GM18868 (cell line): ENCODE data around the gene COL23A1.

Source experiments
- ATAC-seq: cut with Tn5 transposase; IDR thresholded peaks from one replicate; pipeline ENCODE4 v1.9.1; 2021; ENCODE audit warnings: mild to moderate bottlenecking, moderate library complexity; ENCODE audit not compliant: unreplicated experiment

Gene COL23A1

GRCh38 chr5:178291969-178292825, 298.0 kb downstream of the COL23A1 start:
- no peak for ATAC-seq

- ATAC-seq, result no peak
Observed at GRCh38 chr5:178291161-178291561, 299.0 kb downstream of the COL23A1 start.

- no peak for ATAC-seq
Observed at GRCh38 chr5:178290376-178290775, 299.8 kb downstream of the COL23A1 start.

- no peak for ATAC-seq
Observed at GRCh38 chr5:178289438-178289837, 300.8 kb downstream of the COL23A1 start.

- no peak for ATAC-seq
Observed at GRCh38 chr5:178288401-178289368, 301.5 kb downstream of the COL23A1 start.

- ATAC-seq, result no peak
Observed at GRCh38 chr5:178287791-178288105, 302.4 kb downstream of the COL23A1 start.

GRCh38 chr5:178287091-178287790, 303.0 kb downstream of the COL23A1 start:
- ATAC-seq, result no peak

- ATAC-seq, result no peak
Observed at GRCh38 chr5:178286226-178287090, 303.7 kb downstream of the COL23A1 start.

GRCh38 chr5:178285399-178286225, 304.6 kb downstream of the COL23A1 start:
- no peak for ATAC-seq

GRCh38 chr5:178284996-178285395, 305.2 kb downstream of the COL23A1 start:
- no peak for ATAC-seq

GRCh38 chr5:178284093-178284675, 306.0 kb downstream of the COL23A1 start:
- ATAC-seq, result no peak

- no peak for ATAC-seq
Observed at GRCh38 chr5:178283520-178283919, 306.7 kb downstream of the COL23A1 start.

- ATAC-seq, result no peak
Observed at GRCh38 chr5:178282391-178282790, 307.8 kb downstream of the COL23A1 start.

- no peak for ATAC-seq
Observed at GRCh38 chr5:178281331-178281730, 308.9 kb downstream of the COL23A1 start.

GRCh38 chr5:178280631-178281030, 309.6 kb downstream of the COL23A1 start:
- ATAC-seq, result no peak

GRCh38 chr5:178279723-178280438, 310.3 kb downstream of the COL23A1 start:
- no peak for ATAC-seq

- no peak for ATAC-seq
Observed at GRCh38 chr5:178279026-178279722, 311.0 kb downstream of the COL23A1 start.
